Colon (tissue), 2 donors: ENCODE results near the gene PARVG.
"Not testable (repeated sequence)": the region's sequence is repeated elsewhere in the genome, so short reads cannot be mapped to it uniquely, and the experiment has no call there.

Experiments used
- FAIRE-seq: peaks from 2 replicates; lab custom pipeline; 2012; peaks lifted over from hg19 to GRCh38; lab: Jason Lieb, UNC
- donor health status: control.
- donor health status: control.

PARVG gene

DNA sequence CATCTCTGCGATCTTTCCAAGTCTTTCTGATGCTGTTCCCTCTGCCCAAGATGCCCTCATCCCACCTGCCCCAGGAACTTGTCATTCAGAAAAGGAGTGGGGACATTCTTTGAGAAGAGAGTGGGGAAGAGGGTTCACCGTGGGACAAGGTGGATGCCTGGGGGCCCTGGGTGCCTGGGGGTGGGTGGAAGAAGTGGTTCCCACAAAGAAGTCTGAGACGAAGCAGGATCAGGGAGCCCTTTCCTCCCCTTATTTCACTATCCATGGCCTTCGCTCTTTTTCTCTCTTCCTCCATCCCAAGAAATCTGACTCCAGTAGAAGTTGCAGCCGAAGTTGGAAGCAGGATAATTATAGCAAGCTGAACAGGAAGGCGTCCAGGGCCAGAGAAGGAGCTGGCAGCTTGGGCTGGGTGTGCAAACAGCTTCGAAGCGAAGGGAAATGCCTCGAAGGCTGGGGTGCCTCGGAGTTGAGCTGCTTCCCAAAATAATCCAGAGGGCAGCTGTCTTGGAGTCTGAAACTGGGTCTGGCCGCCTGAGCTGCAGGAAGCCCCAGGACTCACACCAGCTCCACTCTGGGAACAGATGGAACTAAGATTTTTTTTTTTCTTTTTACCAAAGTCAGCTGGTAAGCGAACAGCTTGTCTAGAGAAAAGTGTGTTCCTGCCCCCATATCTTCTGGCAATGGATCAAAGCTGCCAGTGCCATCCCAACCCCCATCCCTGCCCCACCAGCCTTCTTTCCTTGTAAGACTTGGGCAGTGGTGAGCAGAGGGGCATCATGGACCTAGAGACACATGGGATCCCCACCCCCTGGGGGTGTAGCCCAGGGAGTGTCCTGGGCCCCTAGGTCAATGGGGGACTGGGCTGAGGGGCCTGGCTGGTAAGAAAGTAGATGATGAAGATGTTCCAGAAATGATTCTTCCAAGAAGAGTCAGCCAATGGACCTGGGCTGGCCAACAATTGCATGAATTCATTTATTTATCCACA is 31.5 kb downstream of the PARVG start:
- no peak for FAIRE-seq

DNA sequence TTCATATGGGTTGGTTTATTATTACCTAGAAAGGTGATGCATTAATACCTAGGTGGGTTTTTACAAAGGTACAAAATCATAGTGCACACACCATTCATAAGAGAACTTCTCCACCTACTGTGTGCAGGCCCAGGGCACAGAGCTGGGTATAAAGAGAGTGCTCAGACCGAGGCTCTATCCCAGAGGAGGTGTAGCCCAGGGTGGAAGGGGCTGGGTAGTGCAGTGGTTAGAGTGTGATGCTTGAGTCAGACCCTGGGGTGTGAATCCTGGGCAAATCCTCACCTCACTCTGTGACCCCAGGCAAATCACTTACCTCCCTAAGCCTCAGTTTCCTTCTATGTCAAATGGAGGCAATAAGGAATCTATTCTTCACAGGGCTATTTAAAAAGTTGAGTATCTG is 32.2 kb downstream of the PARVG start:
- no peak for FAIRE-seq

DNA sequence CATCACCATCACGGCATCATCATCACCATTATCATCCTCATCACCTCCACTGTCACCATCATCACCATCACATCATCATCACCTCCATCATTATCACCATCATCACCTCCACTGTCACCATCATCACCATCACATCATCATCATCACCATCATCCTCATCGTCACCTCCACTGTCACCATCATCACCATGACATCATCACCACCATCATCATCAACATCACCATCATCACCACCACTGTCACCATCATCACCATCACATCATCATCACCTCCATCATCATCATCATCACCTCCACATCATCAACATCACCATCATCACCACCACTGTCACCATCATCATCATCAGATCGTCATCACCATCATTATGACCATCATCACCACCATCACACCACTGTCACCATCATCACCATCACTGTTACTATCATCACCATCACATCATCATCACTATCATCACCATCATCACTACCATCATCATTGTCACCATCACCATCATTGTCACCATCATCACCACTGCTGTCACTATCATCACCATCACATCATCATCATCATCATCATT is 32.8 kb downstream of the PARVG start:
- no peak for FAIRE-seq

DNA sequence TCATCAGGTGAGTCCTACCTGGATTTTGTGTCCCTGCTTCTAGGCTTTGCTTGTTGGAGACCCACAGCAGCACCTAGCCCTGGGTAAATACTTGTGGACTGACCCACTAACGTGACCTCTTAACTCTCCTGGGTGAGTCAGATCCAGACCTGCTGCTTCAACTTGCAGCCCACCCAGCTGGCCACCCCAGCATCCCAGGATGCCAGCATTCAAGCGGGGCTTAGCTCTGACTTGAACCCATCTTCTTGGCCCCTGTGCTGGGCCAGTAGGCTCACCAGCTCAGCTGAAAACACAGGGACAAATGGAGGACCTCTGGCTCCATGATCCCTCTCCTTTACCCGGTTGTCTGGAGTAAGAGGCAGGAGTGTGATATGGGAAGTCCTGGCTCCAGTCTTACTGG is 33.5 kb downstream of the PARVG start:
- FAIRE-seq, result no peak

DNA sequence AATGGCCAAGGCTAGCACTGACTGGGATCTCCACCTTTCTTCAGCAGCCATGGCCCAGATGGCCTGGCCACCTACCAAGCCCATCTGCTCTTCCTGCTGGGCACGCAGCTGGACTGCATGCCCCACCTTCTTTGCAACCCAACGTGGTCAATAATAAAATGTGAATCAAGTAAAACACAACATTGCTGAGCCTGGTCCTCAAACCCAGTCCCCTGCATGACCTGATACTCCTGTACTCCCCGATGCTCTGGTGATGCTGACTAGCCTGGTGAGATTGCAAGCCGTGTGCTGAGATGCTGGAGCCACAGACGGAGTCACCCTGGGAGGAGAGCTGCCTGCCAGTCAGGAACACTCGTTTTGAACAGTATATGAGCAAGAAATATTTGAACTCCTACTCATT is 34.0 kb downstream of the PARVG start:
- no peak for FAIRE-seq

DNA sequence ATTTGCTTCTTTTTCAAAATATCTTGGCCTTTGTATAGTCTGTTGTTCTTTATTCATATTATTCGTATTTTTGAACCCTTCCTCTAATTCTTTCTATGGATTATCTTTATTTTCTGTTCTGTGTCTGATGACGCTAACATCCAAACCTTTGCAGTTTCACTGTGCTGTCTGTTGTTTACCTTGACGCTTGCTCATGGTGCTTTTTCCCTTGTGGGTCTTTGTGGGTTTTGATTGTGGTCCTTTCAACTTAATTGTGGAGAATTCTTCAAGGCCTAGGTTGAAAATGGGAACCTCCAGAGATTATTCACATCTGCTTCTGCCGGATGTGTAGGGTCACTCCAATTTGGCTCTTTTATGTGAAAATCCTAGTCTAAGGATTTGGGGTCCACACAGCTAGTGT is 34.6 kb downstream of the PARVG start:
- no peak for FAIRE-seq

DNA sequence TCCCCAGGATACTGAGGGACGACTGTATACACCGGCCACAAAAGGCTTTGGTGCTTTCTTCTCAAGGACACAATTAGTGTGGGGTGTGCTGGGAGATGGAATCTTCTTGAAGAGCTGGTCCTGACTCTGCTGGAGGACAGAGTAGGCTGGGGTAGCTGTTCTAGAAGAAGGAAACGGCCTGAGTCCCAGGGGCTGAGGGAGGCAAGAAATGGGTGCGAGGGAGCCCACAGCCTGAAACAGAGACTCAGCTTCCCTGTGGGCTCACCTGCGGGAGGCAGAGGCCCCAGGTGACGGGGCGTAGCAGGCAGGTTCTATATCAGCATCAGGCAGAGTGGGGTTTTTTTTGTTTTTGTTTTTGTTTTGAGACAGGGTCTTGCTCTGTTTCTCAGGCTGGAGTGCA is 36.6 kb downstream of the PARVG start:
- no peak for FAIRE-seq

DNA sequence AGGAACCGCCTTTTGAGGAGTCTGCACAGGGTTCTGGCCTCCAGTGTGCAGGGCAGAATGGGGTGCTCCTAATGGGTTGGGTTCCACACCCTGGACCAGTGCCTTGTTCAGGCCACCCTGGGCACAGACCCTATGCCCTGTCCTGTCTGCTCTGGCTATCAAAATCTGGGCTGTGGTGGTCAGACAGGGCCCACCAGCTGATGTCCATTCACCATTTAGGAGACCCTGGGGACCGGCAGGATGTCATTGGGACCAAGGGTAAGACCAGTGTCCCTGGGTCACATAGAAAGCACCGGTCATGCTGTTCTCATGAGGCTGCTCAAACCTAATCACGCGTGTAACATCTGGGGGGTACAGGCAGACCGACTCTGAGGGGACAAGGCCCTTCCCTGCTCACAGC is 37.3 kb downstream of the PARVG start:
- no peak for FAIRE-seq

DNA sequence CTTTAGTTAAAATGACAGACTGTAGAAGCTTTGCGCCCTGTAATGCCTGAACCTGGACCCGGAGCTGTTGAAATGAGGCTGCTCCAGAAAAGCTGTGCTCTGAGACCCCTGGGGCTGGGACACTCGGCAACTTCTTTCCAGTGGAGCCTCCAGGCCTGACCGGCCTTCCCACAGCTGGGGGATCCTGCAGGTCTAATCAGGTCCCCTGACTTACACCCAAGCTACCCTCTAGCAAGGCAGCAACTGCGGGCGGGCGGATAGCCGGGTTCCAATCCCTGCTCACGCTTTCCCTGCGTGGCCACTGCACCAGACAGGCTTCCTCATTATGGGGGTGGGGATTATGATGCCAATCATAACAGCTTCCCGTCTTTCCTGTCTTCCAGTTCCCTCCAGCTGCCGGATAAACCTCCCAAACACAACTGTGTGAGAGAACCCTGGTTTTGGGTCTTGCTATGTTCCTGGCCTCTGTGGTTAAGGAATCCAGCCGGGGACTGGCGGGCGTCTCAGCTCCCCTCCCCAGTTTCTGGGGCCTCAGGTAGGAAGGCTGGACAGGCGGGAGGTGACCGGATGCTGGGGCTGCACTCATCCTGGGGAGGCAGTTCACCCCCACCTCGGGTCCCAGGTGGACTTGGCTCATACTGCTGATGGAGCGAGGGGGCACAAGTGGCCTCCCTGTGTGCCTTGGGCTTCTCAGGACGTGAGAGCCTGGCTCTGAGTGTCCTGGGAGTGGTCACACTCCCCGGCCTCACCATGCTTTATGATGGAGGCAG is 38.6 kb downstream of the PARVG start:
- FAIRE-seq, result no peak

DNA sequence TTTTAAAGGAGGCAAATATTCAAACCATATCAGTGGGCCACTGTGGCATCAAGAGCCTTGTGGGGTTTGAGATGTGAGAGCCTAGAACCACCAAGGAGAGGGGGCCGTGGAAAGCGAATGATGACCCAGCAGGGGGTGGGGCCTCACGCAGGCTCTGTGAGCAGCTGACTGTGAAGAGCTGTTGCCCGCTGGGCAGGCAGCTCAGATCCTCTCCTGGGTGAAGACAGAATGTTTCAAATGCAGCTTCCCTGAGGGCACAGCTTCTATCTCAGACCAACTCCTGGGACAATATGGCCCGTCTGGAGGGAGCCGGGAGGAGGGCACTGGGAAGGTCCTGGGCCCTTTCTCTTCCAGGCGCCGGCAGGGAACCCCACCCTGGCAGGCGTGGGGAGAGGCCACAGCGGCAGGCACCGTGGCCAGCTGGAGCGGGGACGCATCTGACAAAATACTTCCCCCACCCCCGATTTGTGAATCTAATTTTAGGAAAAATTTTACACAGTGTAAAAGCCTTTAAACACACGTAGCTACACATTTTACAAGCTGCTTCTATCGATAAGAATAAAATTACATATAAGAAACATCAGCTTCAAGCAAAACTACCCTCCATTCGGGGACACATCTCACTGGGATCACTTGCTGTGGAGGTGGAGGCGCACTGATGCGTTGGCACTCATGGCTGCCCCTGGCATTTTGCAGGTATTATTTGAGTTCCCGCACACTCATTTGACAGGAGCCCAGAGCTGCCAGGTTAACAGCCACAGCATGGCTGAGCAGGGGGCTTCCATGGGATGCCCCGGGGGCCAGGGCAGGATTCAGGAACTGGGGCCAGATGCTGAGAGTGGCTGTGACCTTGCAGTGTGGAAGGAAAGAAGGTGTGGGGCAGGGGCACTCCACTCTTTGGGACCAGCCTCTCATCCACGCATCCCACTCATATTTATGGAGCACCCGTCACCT is 40.3 kb downstream of the PARVG start:
- no peak for FAIRE-seq

DNA sequence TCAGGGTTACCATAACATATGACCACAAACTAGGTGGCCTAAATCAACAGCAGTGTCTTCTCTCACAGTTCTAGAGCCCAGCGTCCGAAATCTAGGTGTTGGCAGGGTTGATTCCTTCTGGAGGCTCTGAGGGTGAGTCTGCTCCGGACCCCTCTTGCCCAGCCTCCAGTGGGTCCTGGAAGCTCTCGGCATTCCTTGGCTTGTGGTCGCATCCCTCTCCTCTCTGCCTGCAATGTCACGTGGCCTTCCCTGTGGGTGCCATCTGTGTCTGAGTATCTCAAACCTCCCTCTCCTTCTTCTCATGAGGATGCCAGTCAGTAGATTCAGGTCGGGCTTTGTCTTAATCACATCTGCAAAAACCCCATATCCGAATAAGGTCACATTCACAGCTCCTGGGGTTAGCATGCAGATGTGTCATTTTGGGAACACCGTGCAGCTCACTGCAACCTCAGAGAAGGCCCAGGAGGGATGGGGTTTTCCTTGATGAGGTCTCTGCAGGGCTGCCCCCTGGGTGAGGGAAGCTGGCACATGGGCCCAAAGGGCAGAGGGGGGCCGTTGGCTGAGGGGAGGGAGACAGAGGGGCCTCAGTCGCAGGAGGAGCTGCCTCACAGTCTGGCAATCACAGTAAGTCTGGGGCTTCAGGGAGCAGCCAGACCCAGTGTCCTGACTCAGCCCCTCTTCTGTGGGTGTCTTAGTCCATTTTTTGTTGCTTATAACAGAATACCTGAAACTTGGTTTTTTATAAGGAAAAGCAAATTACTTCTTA is 41.2 kb downstream of the PARVG start:
- no peak for FAIRE-seq

DNA sequence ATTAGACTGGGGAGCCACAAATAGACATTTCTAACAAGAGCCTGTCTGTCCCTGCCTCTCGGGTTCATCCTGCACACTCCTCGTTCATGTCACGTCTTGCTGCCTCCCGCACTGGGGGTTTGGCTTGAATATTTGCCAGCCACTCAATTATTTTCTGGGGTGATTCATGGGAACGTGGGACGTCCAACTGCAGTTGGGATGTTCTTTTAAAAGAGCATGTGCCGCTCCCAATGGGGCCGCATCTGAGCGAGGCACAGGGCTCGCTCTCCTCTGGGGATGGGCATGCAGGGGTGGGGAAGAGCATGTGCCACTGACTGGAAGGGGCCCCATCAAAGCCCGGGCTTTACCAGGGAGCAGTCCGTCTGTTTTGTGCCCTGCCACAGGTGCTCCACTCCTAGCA is 43.4 kb downstream of the PARVG start:
- FAIRE-seq, result no peak

DNA sequence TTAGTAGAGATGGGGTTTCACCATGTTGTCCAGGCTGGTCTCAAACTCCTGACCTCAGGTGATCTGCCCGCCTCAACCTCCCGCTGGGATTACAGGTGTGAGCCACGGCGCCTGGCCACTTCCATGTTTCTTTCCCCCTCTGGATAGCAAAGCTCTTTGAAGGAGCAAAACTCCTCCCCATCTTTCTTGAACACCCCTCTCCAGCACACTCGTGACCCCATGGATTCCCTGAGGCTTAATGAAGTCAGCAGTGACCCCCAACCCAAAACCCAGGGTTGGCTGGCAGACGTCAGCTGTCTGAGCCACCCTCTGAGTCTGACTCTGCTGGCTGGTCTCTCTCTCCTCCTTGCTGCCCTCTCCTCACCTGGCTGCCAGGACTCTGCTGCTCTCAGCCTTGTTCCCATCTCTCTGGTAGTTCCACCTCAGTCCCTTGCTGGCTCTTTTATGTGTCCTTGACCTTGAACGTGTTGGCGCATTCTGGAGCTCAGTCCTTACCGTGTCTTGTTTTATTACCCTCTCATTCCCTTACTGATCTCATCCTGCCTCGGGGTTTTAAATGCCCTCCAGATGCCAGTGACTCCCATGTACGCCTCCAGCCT is 44.5 kb downstream of the PARVG start:
- FAIRE-seq, result no peak

DNA sequence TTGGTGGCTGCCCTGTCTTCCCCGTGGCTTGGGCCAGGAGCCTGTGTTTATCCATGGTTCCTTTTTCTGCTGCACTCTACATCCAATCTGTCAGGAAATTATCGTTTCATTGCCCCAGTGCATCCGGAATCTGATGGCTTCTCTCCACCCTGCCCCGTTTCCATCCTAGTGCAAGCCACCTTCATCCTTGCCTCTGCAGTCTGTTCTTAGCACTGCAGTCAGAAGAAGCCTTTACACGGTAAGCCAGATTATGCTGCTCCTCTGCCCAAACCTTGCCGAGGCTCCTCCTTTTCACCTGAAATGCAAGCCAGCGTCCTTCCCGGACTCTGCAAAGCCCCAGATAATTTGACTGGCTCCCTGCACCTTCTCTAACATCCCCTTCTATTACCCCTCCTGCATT is 45.1 kb downstream of the PARVG start:
- no peak for FAIRE-seq

DNA sequence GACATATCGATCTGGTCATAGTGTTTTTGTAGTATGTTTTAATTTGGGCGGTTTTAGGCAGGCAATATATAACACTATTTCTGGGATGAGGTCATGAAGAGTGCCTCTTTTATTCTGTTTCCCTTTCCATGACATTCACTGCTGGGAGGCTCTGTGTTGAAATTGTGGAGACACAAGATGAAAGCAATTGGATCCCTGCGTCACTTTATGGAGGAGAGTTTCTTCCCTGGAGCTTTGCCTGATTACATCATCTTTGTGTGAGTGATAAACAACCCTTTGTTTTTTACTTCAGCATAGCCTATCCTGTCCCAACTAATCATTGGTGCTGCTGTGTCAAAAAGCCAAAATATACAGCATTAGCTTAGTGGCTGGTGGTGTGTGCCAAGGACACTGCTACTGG is 48.6 kb downstream of the PARVG start:
- no peak for FAIRE-seq

DNA sequence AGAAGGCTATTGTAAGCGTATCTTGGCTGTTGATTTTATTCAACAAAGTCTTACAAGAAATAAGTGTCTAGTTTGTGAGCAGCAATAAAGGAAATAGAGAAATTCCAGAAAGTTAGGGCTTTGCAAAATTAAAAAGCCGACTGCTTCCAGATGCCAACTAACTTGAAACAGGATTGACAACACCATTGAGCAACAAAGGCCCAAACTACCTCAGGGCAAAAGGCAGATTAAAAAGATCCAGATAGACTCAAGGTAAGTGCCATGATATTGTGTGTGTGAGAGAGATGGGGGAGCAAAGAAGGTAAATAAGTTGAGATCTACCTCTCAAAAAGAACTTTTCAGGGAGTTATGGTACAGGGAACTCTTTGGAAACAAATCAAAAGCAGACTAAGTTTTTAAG is 49.1 kb downstream of the PARVG start:
- no peak for FAIRE-seq

DNA sequence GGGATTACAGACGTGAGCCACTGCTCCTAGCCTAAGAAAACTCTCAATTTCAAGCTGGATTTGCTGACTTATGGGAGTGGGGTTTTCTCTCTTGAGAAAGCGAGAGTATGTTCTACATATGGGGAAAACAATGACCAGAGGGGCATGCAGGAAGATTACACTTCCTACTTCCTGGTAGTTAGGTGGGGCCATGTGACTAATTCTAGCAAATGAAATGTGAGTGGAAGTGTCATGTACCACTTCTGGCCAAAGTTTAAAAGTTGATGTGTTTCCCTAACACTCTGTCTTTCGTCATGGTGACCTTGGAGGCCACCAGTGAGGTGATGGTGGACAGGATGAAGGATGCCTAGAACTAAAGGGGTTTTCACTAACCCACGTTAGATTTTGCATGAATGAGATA is 50.5 kb downstream of the PARVG start:
- FAIRE-seq, result no peak

DNA sequence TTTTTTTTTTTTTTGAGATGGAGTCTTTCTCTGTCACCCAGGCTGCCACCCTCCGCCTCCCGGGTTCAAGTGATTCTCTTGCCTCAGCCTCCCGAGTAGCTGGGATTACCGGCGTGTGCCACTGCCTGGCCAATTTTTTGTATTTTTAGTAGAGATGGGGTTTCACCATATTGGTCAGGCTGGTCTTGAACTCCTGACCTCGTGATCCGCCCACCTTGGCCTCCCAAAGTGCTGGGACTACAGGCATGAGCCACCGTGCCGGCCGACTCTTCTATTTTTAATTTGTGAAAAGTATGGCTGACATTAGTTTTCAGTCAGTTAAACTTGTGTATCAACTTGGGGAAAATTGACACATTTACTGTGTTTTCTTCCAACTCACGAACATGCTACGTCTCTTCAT is 53.6 kb downstream of the PARVG start:
- FAIRE-seq, result not testable (repeated sequence)

DNA sequence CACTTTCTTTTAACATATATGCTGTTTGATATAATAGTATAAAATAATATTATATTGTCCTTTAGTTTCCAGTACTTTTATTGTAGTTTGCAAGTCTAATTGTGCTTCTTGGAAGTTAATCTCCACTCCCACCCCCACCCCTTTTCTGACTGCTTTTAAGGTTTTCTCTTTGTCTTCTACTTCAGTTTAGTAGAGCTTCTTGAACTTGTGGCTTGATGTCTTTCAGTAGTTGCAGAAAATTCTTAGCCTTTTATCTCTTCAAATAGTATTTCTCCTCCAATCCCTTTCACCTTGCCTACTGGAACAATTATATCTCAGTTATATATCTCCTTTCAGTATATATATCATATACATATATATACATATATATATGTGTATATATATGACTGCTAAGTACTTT is 56.6 kb downstream of the PARVG start:
- no peak for FAIRE-seq

DNA sequence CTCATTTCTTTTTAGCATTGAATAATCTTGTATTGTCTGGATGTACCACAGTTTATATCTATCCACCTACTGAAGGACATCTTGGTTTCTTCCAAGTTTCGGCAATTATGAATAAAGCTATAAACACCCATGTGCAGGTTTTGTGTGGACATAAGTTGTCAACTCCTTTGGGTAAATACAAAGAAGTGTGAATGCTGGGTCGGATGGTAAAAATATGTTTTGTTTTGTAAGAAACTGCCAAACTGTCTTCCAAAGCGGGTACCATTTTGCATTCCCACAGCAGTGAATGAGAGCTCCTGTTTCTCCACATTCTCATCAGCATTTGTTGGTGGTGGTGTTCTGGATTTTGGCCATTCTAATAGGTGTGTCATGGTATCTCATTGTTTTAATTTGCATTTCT is 60.4 kb downstream of the PARVG start:
- not testable (repeated sequence) for FAIRE-seq
